ENCODE measurements around the gene IGFN1.

GRCh38 chr1:201154389-201155165 is 36.0 kb upstream of the IGFN1 start, which contains the start of gene TMEM9:
- TF ChIP-seq CTCF (conservative IDR thresholded peaks at IDR 0.05) = no peak
- no peak for TF ChIP-seq EZH2 (IDR thresholded peaks at IDR 0.05; ENCODE audit: low read depth)
